CD8-positive, alpha-beta memory T cell (primary cell): ENCODE data around the gene SEC24A. TPM values are rescaled to one million over a fixed set of nuclear protein-coding genes. Genes with fewer than 3 reads are reported as not detected.

Experiments used
- CTCF ChIA-PET: fragments of 350-600 bp; sonication (Branson Sonifier 250); formaldehyde crosslinking; loops from one replicate; lab custom pipeline; 2021; ENCODE audit warnings: antibody characterized with exemption; lab: Charles Lee
- POLR2A ChIA-PET: fragments of 350-600 bp; sonication (Branson Sonifier 250); formaldehyde crosslinking; loops from one replicate; lab custom pipeline; 2021; ENCODE audit warnings: antibody characterized with exemption; lab: Charles Lee
- DNase-seq, 5 donors: peaks; one replicate each; pipeline versions ENCODE4 v3.0.0 to v3.0.0-alpha.2; 2020 to 2022; ENCODE audit warnings: mixed read lengths in 1 of 5
- H3K27ac ChIP-seq: one replicate; pipeline ENCODE4 v1.7.0; 2013; ENCODE audit warnings: low read depth, mild to moderate bottlenecking, low read length, moderate library complexity
- H3K27me3 ChIP-seq: 2 replicates; pipeline ENCODE4 v1.7.0; 2013; ENCODE audit warnings: low read length, mild to moderate bottlenecking; ENCODE audit not compliant: insufficient read depth, poor library complexity, severe bottlenecking
- H3K36me3 ChIP-seq: 2 replicates; pipeline ENCODE4 v1.7.0; 2013; ENCODE audit warnings: mild to moderate bottlenecking, low read length, moderate library complexity; ENCODE audit not compliant: insufficient read depth
- H3K4me1 ChIP-seq: 2 replicates; pipeline ENCODE4 v1.7.0; 2013; ENCODE audit warnings: mild to moderate bottlenecking, low read length, moderate library complexity; ENCODE audit not compliant: insufficient read depth
- H3K4me3 ChIP-seq: 2 replicates; pipeline ENCODE4 v1.7.0; 2013; ENCODE audit warnings: mild to moderate bottlenecking, low read length
- H3K9me3 ChIP-seq: 2 replicates; pipeline ENCODE4 v1.7.0; 2013; ENCODE audit warnings: mild to moderate bottlenecking, low read length
- H3K27ac Mint-ChIP-seq, 8 donors: one replicate each; pipeline ENCODE4 v1.8.0; 2020 to 2021; ENCODE audit warnings: mixed read lengths in 8 of 8, mild to moderate bottlenecking in 6 of 8, inconsistent platforms in 3 of 8, moderate library complexity in 3 of 8
- H3K27me3 Mint-ChIP-seq, 2 donors: one replicate each; pipeline ENCODE4 v1.8.0; 2020 to 2021; ENCODE audit warnings: mixed read lengths in 2 of 2, mild to moderate bottlenecking in 1 of 2, moderate library complexity in 1 of 2
- H3K36me3 Mint-ChIP-seq, 3 donors: one replicate each; pipeline ENCODE4 v1.8.0; 2020 to 2021; ENCODE audit warnings: mixed read lengths in 3 of 3, inconsistent platforms in 1 of 3, mild to moderate bottlenecking in 1 of 3
- H3K4me1 Mint-ChIP-seq, 3 donors: one replicate each; pipeline ENCODE4 v1.8.0; 2020 to 2021; ENCODE audit warnings: mixed read lengths in 3 of 3, inconsistent platforms in 1 of 3, mild to moderate bottlenecking in 1 of 3
- H3K4me3 Mint-ChIP-seq, 7 donors: one replicate each; pipeline ENCODE4 v1.8.0; 2020 to 2021; ENCODE audit warnings: mixed read lengths in 7 of 7, mild to moderate bottlenecking in 6 of 7, moderate library complexity in 4 of 7, inconsistent platforms in 2 of 7
- H3K9me3 Mint-ChIP-seq, 5 donors: one replicate each; pipeline ENCODE4 v1.8.0; 2020 to 2022; ENCODE audit warnings: mixed read lengths in 5 of 5, mild to moderate bottlenecking in 3 of 5, moderate library complexity in 2 of 5, inconsistent platforms in 1 of 5
- polyA plus RNA-seq: library from polyadenylated mRNA; unstranded; fragments of 300-500 nt; fragmentation: Illumina TruSeq; gene quantifications from one replicate; pipeline ENCODE4 v1.2.3, GENCODE V29; 2021
- total RNA-seq, 2 experiments: library from RNA; stranded (reverse); gene quantifications; one replicate each; pipeline ENCODE4 v1.2.3, GENCODE V29; 2021

The SEC24A gene
- total and polyA plus RNA-seq, 3 experiments from 2014 or later, result 8.1 to 21.2 (median 18.8) TPM

GRCh38 chr5:134609232-134609851 is 39.2 kb upstream of the SEC24A start:
- Mint-ChIP-seq H3K9me3 (no peaks in the 10 kb centered on the region), H3K4me3 (no peak overlapping the region), H3K27ac (peak overlapping the region in 6 of 8 donors; percentile 1 to 80 (median 48)), H3K36me3 (peaks cover 7 to 88% (median 23%) of the 10 kb centered on the region in 3 donors), H3K27me3 (no peaks in the 10 kb centered on the region), H3K4me1 (peaks cover 0 to 9% (median 2%) of the 10 kb centered on the region in 3 donors)
- ChIA-PET POLR2A (no interaction called here), CTCF (interaction anchor here (2.8 kb wide), 1 partner anchor 22 kb away, joined by 13 read pairs; no protein-coding TSS in a partner anchor)
- H3K4me3 ChIP-seq, result no peak overlapping the region
- no peak overlapping the region for H3K27ac ChIP-seq
- H3K27me3 ChIP-seq, result no peaks in the 10 kb centered on the region
- peaks cover 51% of the 10 kb centered on the region for H3K36me3 ChIP-seq
- H3K9me3 ChIP-seq, result no peaks in the 10 kb centered on the region
- H3K4me1 ChIP-seq, result no peaks in the 10 kb centered on the region
- DNase-seq, result no peak

GRCh38 chr5:134610725-134611124 is 37.9 kb upstream of the SEC24A start:
- peak overlapping the region in 3 of 8 donors; percentile 11 to 61 (median 54) for H3K27ac Mint-ChIP-seq

GRCh38 chr5:134611515-134611914 is 37.1 kb upstream of the SEC24A start:
- H3K4me1 Mint-ChIP-seq, result peaks cover 0 to 13% (median 5%) of the 10 kb centered on the region in 3 donors
- no peak overlapping the region for H3K27ac ChIP-seq
- ChIA-PET POLR2A (no interaction called here), CTCF (no interaction called here)
- H3K36me3 Mint-ChIP-seq, result peaks cover 7 to 75% (median 20%) of the 10 kb centered on the region in 3 donors
- H3K27me3 ChIP-seq, result no peaks in the 10 kb centered on the region
- H3K4me1 ChIP-seq, result no peaks in the 10 kb centered on the region
- H3K4me3 ChIP-seq, result no peak overlapping the region
- no peak overlapping the region for H3K4me3 Mint-ChIP-seq
- no peaks in the 10 kb centered on the region for H3K9me3 Mint-ChIP-seq
- no peak for DNase-seq
- H3K9me3 ChIP-seq, result no peaks in the 10 kb centered on the region
- peaks cover 39% of the 10 kb centered on the region for H3K36me3 ChIP-seq
- H3K27me3 Mint-ChIP-seq, result no peaks in the 10 kb centered on the region
- H3K27ac Mint-ChIP-seq, result peak overlapping the region in 2 of 8 donors; percentile 52 to 72

More at GRCh38 chr5:134610725-134611124, 37.9 kb upstream of the SEC24A start:
- no peaks in the 10 kb centered on the region for H3K9me3 ChIP-seq
- ChIA-PET POLR2A (interaction anchor here (0.6 kb wide), 2 partner anchors 127 to 1928 kb away, joined by 3 to 6 read pairs; partner anchors contain the start of gene CAMLG), CTCF (interaction anchor here (2.8 kb wide), 1 partner anchor 23 kb away, joined by 13 read pairs; no protein-coding TSS in a partner anchor)
- H3K4me1 ChIP-seq, result no peaks in the 10 kb centered on the region
- no peaks in the 10 kb centered on the region for H3K27me3 Mint-ChIP-seq
- H3K9me3 Mint-ChIP-seq, result no peaks in the 10 kb centered on the region
- no peak for DNase-seq
- H3K36me3 ChIP-seq, result peaks cover 47% of the 10 kb centered on the region
- peaks cover 7 to 81% (median 20%) of the 10 kb centered on the region in 3 donors for H3K36me3 Mint-ChIP-seq
- H3K4me3 Mint-ChIP-seq, result no peak overlapping the region
- no peaks in the 10 kb centered on the region for H3K27me3 ChIP-seq
- H3K4me1 Mint-ChIP-seq, result peaks cover 0 to 13% (median 5%) of the 10 kb centered on the region in 3 donors
- no peak overlapping the region for H3K4me3 ChIP-seq
- H3K27ac ChIP-seq, result no peak overlapping the region

DNA sequence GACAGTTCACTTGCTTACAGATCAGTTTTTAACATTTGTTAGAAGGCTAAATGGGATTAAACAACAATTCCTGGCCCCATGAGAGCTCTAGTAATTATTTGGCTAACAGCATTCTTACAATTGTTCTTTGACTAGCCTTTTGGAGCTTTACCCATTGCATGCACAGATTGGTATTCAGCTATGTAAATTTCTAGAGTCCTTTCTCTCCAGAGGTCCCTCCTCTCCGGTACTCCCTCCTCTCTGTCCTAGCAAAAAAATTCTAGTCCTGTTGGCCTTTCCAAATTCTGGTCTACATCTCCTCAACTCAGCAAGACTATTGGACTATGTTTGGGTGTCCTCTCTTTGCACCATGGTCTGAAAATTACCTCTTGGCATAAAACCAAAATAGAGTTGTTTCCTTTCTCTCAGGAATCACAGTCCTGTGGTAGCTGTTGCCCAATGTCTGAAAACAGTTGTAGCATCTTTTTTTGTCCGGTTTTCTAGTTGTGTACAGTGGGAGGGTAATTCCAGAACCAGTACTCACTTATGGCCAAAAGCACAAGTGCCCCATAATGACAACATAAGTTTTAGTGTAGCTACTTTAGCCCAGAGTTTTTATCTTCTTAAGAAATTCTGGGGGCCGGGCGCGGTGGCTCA is 34.0 kb upstream of the SEC24A start:
- ChIA-PET CTCF (no interaction called here), POLR2A (no interaction called here)
- Mint-ChIP-seq H3K4me3 (no peak overlapping the region), H3K27ac (peak overlapping the region in 5 of 8 donors; percentile 1 to 87 (median 59)), H3K27me3 (no peaks in the 10 kb centered on the region), H3K36me3 (peaks cover 7 to 66% (median 19%) of the 10 kb centered on the region in 3 donors), H3K9me3 (no peaks in the 10 kb centered on the region), H3K4me1 (peaks cover 0 to 13% (median 5%) of the 10 kb centered on the region in 3 donors)
- Histone ChIP-seq H3K4me3 (no peak overlapping the region), H3K27me3 (no peaks in the 10 kb centered on the region), H3K9me3 (no peaks in the 10 kb centered on the region), H3K27ac (no peak overlapping the region), H3K4me1 (no peaks in the 10 kb centered on the region), H3K36me3 (peaks cover 25% of the 10 kb centered on the region)
- no peak for DNase-seq

DNA sequence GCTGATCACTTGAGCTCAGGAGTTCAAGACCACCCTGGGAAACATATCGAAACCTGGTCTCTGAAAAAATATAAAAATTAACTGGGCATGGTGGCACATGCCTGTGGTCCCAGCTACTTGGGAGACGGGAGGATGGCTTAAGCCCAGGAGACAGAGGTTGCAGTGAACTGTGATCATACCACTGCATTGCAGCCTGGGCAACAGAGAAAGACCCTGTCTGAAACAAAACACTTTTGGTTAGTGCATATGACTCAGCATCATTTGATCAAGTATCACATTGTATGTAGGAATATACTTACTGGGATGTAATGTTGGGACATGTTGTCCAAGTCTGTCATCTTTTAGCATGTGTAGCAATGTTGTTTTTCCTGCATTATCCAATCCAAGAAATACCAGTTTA is 28.0 kb upstream of the SEC24A start:
- no peak overlapping the region for H3K4me3 Mint-ChIP-seq
- POLR2A ChIA-PET, result no interaction called here
- H3K27ac Mint-ChIP-seq, result no peak overlapping the region
- no peaks in the 10 kb centered on the region for H3K27me3 Mint-ChIP-seq
- no peak overlapping the region for H3K27ac ChIP-seq
- H3K9me3 ChIP-seq, result no peaks in the 10 kb centered on the region
- H3K4me1 ChIP-seq, result no peaks in the 10 kb centered on the region
- peaks cover 29% of the 10 kb centered on the region for H3K36me3 ChIP-seq
- H3K4me1 Mint-ChIP-seq, result peaks cover 13 to 21% (median 18%) of the 10 kb centered on the region in 3 donors
- no peak for DNase-seq
- no peaks in the 10 kb centered on the region for H3K9me3 Mint-ChIP-seq
- H3K4me3 ChIP-seq, result no peak overlapping the region
- CTCF ChIA-PET, result interaction anchor here (0.6 kb wide), 1 partner anchor 25 kb away, joined by 3 read pairs; no protein-coding TSS in a partner anchor
- no peaks in the 10 kb centered on the region for H3K27me3 ChIP-seq
- H3K36me3 Mint-ChIP-seq, result peaks cover 0 to 68% (median 11%) of the 10 kb centered on the region in 3 donors

- H3K36me3 ChIP-seq, result peaks cover 10% of the 10 kb centered on the region
- DNase-seq, result no peak
- Mint-ChIP-seq H3K4me3 (peak overlapping the region in 1 of 7 donors; percentile 18), H3K9me3 (no peaks in the 10 kb centered on the region), H3K27ac (peak overlapping the region in 5 of 8 donors; percentile 0 to 52 (median 13)), H3K4me1 (peaks cover 24 to 40% (median 30%) of the 10 kb centered on the region in 3 donors), H3K27me3 (no peaks in the 10 kb centered on the region), H3K36me3 (peaks cover 0 to 46% (median 13%) of the 10 kb centered on the region in 3 donors)
- no peak overlapping the region for H3K4me3 ChIP-seq
- H3K4me1 ChIP-seq, result no peaks in the 10 kb centered on the region
- ChIA-PET POLR2A (interaction anchor here (0.6 kb wide), 1 partner anchor 40 kb away, joined by 3 read pairs; no protein-coding TSS in a partner anchor), CTCF (no interaction called here)
- H3K27me3 ChIP-seq, result no peaks in the 10 kb centered on the region
- H3K27ac ChIP-seq, result no peak overlapping the region
- H3K9me3 ChIP-seq, result no peaks in the 10 kb centered on the region
These were observed 23.0 kb upstream of the SEC24A start for GRCh38 chr5:134625559-134625958.

DNA sequence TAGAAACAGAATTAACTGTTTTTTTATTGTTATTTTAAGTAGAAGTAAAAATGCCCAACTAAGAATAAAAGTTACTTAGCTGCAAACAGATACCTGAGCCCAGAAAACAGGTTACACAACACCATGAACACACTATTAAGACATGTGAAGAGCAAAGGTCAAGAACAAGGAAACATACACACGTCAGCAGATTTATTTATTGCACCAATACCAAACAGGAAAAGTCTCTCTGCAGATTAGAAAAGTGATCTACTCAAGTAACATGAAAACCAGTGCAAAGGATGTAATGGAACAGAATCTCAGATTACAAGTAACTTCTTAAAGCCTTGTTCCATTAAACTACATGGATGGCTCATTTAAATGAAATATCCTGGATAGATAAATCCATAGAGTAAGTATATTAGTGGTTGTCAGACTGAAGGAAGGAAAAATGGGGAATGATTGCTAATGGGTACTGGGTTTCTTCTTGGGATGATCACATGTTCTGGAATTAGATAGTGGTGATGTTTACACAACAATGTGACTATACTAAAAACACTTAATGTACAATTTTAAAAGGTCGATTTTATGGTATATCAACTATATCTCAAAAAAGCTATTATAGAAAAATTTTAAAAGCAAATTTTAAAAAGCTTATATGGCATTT is 22.1 kb upstream of the SEC24A start:
- CTCF ChIA-PET, result no interaction called here
- Histone ChIP-seq H3K4me3 (no peak overlapping the region), H3K9me3 (no peaks in the 10 kb centered on the region), H3K27me3 (no peaks in the 10 kb centered on the region), H3K4me1 (peaks cover 7% of the 10 kb centered on the region), H3K36me3 (peaks cover 6% of the 10 kb centered on the region), H3K27ac (no peak overlapping the region)
- Mint-ChIP-seq H3K27ac (peak overlapping the region in 4 of 8 donors; percentile 61 to 90 (median 80)), H3K4me3 (peak overlapping the region in 1 of 7 donors; percentile 4), H3K4me1 (peaks cover 31 to 48% (median 37%) of the 10 kb centered on the region in 3 donors), H3K27me3 (no peaks in the 10 kb centered on the region), H3K36me3 (peaks cover 0 to 42% (median 12%) of the 10 kb centered on the region in 3 donors), H3K9me3 (no peaks in the 10 kb centered on the region)
- POLR2A ChIA-PET, result interaction anchor here (0.7 kb wide), 1 partner anchor 29 kb away, joined by 4 read pairs; no protein-coding TSS in a partner anchor
- no peak for DNase-seq
